Breast epithelium (tissue), 3 donors: ENCODE results near the gene SYCN.

Source experiments
- CTCF ChIP-seq, 3 donors: fragments of 450-650 bp; IDR thresholded peaks; one replicate each; pipeline ENCODE4 v1.5.1; 2016 to 2017; ENCODE audit warnings: antibody characterized with exemption in 3 of 3, mild to moderate bottlenecking in 3 of 3, moderate library complexity in 3 of 3
- POLR2A ChIP-seq: fragments of 450-650 bp; IDR thresholded peaks from one replicate; pipeline ENCODE4 v1.6.1; 2016; ENCODE audit warnings: antibody characterized with exemption, mild to moderate bottlenecking, moderate library complexity
- POLR2AphosphoS5 ChIP-seq, 3 donors: sonication (generic); formaldehyde crosslinking; IDR thresholded peaks; one replicate each; pipeline ENCODE4 v1.6.1; 2017; ENCODE audit warnings: antibody characterized with exemption in 3 of 3

- TF ChIP-seq CTCF (IDR thresholded peaks at IDR 0.05) (no peak), POLR2A (no peak), POLR2AphosphoS5 (IDR thresholded peaks at IDR 0.05) (peak in 1 of 3 donors; percentile 44)
Observed at GRCh38 chr19:39167461-39168257, 36.4 kb downstream of the SYCN start.
